Breast epithelium (tissue), 3 donors: ENCODE measurements around the gene SH3BP4.

Experiments used
- POLR2AphosphoS5 ChIP-seq, 3 donors: sonication (generic); formaldehyde crosslinking; IDR thresholded peaks; one replicate each; pipeline ENCODE4 v1.6.1; 2017; ENCODE audit warnings: antibody characterized with exemption in 3 of 3
- TF ChIP-seq, protein P1 (sequence below), 3 donors: fragments of 450-650 bp; IDR thresholded peaks; one replicate each; pipeline ENCODE4 v1.5.1; 2016 to 2017; ENCODE audit warnings: antibody characterized with exemption in 3 of 3, mild to moderate bottlenecking in 3 of 3, moderate library complexity in 3 of 3

GRCh38 chr2:235018838-235019237 is 67.0 kb downstream of the SH3BP4 start:
- TF ChIP-seq, protein P1, sequence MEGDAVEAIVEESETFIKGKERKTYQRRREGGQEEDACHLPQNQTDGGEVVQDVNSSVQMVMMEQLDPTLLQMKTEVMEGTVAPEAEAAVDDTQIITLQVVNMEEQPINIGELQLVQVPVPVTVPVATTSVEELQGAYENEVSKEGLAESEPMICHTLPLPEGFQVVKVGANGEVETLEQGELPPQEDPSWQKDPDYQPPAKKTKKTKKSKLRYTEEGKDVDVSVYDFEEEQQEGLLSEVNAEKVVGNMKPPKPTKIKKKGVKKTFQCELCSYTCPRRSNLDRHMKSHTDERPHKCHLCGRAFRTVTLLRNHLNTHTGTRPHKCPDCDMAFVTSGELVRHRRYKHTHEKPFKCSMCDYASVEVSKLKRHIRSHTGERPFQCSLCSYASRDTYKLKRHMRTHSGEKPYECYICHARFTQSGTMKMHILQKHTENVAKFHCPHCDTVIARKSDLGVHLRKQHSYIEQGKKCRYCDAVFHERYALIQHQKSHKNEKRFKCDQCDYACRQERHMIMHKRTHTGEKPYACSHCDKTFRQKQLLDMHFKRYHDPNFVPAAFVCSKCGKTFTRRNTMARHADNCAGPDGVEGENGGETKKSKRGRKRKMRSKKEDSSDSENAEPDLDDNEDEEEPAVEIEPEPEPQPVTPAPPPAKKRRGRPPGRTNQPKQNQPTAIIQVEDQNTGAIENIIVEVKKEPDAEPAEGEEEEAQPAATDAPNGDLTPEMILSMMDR (IDR thresholded peaks at IDR 0.05) = no peak
- no peak for TF ChIP-seq POLR2AphosphoS5 (IDR thresholded peaks at IDR 0.05)
